Tongue (tissue), 2 donors: ENCODE results near the gene BMP8A. TPM values are rescaled to one million over a fixed set of nuclear protein-coding genes. Genes with fewer than 3 reads are reported as not detected.
"Not testable (repeated sequence)": the region's sequence is repeated elsewhere in the genome, so short reads cannot be mapped to it uniquely, and the experiment has no call there.

Experiments used
- DNase-seq: peaks from one replicate; pipeline ENCODE4 v3.0.0-alpha.2; 2015
- total RNA-seq: library from RNA; depleted of rRNA; stranded (reverse); fragments of >200 nt; gene quantifications from one replicate; pipeline ENCODE4 v1.2.3, GENCODE V29; 2014

BMP8A gene
- total RNA-seq, 1 donor from 2014 or later: 0.51 TPM

GRCh38 chr1:39483276-39483675, 8.2 kb upstream of the BMP8A start:
- DNase-seq: no peak

- DNase-seq: no peak
Observed at GRCh38 chr1:39484564-39484963, 6.9 kb upstream of the BMP8A start.

GRCh38 chr1:39485046-39485803, 6.2 kb upstream of the BMP8A start:
- no peak for DNase-seq

- no peak for DNase-seq
Observed at GRCh38 chr1:39488012-39488545, 3.4 kb upstream of the BMP8A start.

- DNase-seq: no peak
Observed at GRCh38 chr1:39488793-39489566, 2.5 kb upstream of the BMP8A start.

GRCh38 chr1:39489567-39490239, 1.7 kb upstream of the BMP8A start:
- no peak for DNase-seq

- peak; percentile 18 for DNase-seq
Observed at GRCh38 chr1:39490596-39491145, 765 bp upstream of the BMP8A start.

- not testable (repeated sequence) for DNase-seq
Observed at GRCh38 chr1:39492118-39493042, 944 bp downstream of the BMP8A start.

GRCh38 chr1:39493043-39493810, 1.8 kb downstream of the BMP8A start:
- not testable (repeated sequence) for DNase-seq

- DNase-seq: no peak
Observed at GRCh38 chr1:39494671-39495410, 3.4 kb downstream of the BMP8A start.

- DNase-seq: not testable (repeated sequence)
Observed at GRCh38 chr1:39496520-39496919, 5.1 kb downstream of the BMP8A start.

GRCh38 chr1:39497585-39497984, 6.1 kb downstream of the BMP8A start:
- DNase-seq: no peak

- not testable (repeated sequence) for DNase-seq
Observed at GRCh38 chr1:39498096-39498710, 6.8 kb downstream of the BMP8A start.

- DNase-seq: not testable (repeated sequence)
Observed at GRCh38 chr1:39498821-39499220, 7.4 kb downstream of the BMP8A start.

- no peak for DNase-seq
Observed at GRCh38 chr1:39499668-39500067, 8.2 kb downstream of the BMP8A start.

- DNase-seq: no peak
Observed at GRCh38 chr1:39500862-39501389, 9.5 kb downstream of the BMP8A start.

- no peak for DNase-seq
Observed at GRCh38 chr1:39501666-39502065, 10.2 kb downstream of the BMP8A start.

GRCh38 chr1:39504436-39504835, 13.0 kb downstream of the BMP8A start:
- not testable (repeated sequence) for DNase-seq

GRCh38 chr1:39505289-39505688, 13.9 kb downstream of the BMP8A start:
- DNase-seq: no peak
